HepG2 (cell line): Measurements from ENCODE around the gene NDUFS7. TPM values are rescaled to one million over a fixed set of nuclear protein-coding genes. Genes with fewer than 3 reads are reported as not detected.
A peak's percentile ranks its signal among the peaks of the same experiment; 100 is the strongest.

ENCODE experiments used
- CC2D1A ChIP-seq: sonication (generic); formaldehyde crosslinking; IDR thresholded peaks from 2 replicates; pipeline ENCODE4 v1.8.1; 2023; ENCODE audit warnings: mild to moderate bottlenecking, missing genetic modification reagents
- DRAP1 ChIP-seq: IDR thresholded peaks from 2 replicates; pipeline ENCODE4 v1.6.1; 2016; ENCODE audit warnings: missing genetic modification reagents, missing compliant biosample characterization
- HNF4G ChIP-seq, 2 experiments: sonication (generic) in 1 of 2; formaldehyde crosslinking in 1 of 2; IDR thresholded peaks; 2 replicates each; pipeline versions ENCODE4 v1.4.0 to v1.6.1; 2011 to 2020; ENCODE audit warnings: borderline replicate concordance in 2 of 2, low read depth in 2 of 2, mild to moderate bottlenecking in 2 of 2, low read length in 1 of 2, missing genetic modification reagents in 1 of 2, moderate library complexity in 1 of 2
- KLF13 ChIP-seq: sonication (generic); formaldehyde crosslinking; IDR thresholded peaks from 2 replicates; pipeline ENCODE4 v1.4.0; 2020; ENCODE audit warnings: mild to moderate bottlenecking, missing genetic modification reagents
- MEIS2 ChIP-seq: sonication (generic); formaldehyde crosslinking; IDR thresholded peaks from 2 replicates; pipeline ENCODE4 v1.9.0; 2021; ENCODE audit warnings: mild to moderate bottlenecking, missing genetic modification reagents
- NR2C2 ChIP-seq: sonication (generic); formaldehyde crosslinking; IDR thresholded peaks from 2 replicates; pipeline ENCODE4 v1.4.0; 2020; ENCODE audit warnings: missing genetic modification reagents, mild to moderate bottlenecking, moderate library complexity, borderline replicate concordance
- PHF20 ChIP-seq: sonication (generic); formaldehyde crosslinking; IDR thresholded peaks from 2 replicates; pipeline ENCODE4 v1.5.0; 2020; ENCODE audit warnings: mild to moderate bottlenecking, missing genetic modification reagents
- SALL1 ChIP-seq: sonication (generic); formaldehyde crosslinking; IDR thresholded peaks from 2 replicates; pipeline ENCODE4 v1.8.0; 2022; ENCODE audit warnings: mild to moderate bottlenecking, missing genetic modification reagents
- SNAPC4 ChIP-seq: sonication (generic); formaldehyde crosslinking; IDR thresholded peaks from 2 replicates; pipeline ENCODE4 v1.4.0; 2020; ENCODE audit warnings: mild to moderate bottlenecking, missing genetic modification reagents
- SSRP1 ChIP-seq: IDR thresholded peaks from 2 replicates; pipeline ENCODE4 v1.6.1; 2016; ENCODE audit warnings: control low read depth
- THYN1 ChIP-seq: sonication (generic); formaldehyde crosslinking; IDR thresholded peaks from 2 replicates; pipeline ENCODE4 v1.8.1; 2023; ENCODE audit warnings: low read depth, mild to moderate bottlenecking, moderate library complexity, missing genetic modification reagents, borderline replicate concordance
- ZBTB20 ChIP-seq: sonication (generic); formaldehyde crosslinking; IDR thresholded peaks from 2 replicates; pipeline ENCODE4 v1.8.1; 2023; ENCODE audit warnings: missing genetic modification reagents, low read depth, mild to moderate bottlenecking, borderline replicate concordance
- ZBTB3 ChIP-seq: sonication (generic); formaldehyde crosslinking; IDR thresholded peaks from 2 replicates; pipeline ENCODE4 v1.4.0; 2020; ENCODE audit warnings: low read depth, mild to moderate bottlenecking, moderate library complexity, missing genetic modification reagents, borderline replicate concordance
- ZBTB33 ChIP-seq: sonication (generic); formaldehyde crosslinking; IDR thresholded peaks from 2 replicates; pipeline ENCODE4 v1.4.0; 2020; ENCODE audit warnings: missing genetic modification reagents
- ZBTB38 ChIP-seq: sonication (generic); formaldehyde crosslinking; IDR thresholded peaks from 2 replicates; pipeline ENCODE4 v1.5.1; 2020; ENCODE audit warnings: mild to moderate bottlenecking, missing genetic modification reagents
- ZNF143 ChIP-seq: sonication (generic); formaldehyde crosslinking; IDR thresholded peaks from 2 replicates; pipeline ENCODE4 v1.4.0; 2020; ENCODE audit warnings: missing genetic modification reagents
- ZNF3 ChIP-seq: IDR thresholded peaks from 2 replicates; pipeline ENCODE4 v1.7.0; 2017; ENCODE audit warnings: inconsistent platforms
- ZNF510 ChIP-seq: sonication (generic); formaldehyde crosslinking; IDR thresholded peaks from 2 replicates; pipeline ENCODE4 v1.4.0; 2020; ENCODE audit warnings: low read depth, mild to moderate bottlenecking, missing genetic modification reagents
- ZNF570 ChIP-seq: sonication (generic); formaldehyde crosslinking; IDR thresholded peaks from 2 replicates; pipeline ENCODE4 v1.4.0; 2020; ENCODE audit warnings: mild to moderate bottlenecking, missing genetic modification reagents, borderline replicate concordance
- ZNF768 ChIP-seq: sonication (generic); formaldehyde crosslinking; IDR thresholded peaks from 2 replicates; pipeline ENCODE4 v1.4.0; 2020; ENCODE audit warnings: missing genetic modification reagents
- ZNF776 ChIP-seq: sonication (generic); formaldehyde crosslinking; IDR thresholded peaks from 2 replicates; pipeline ENCODE4 v1.4.0; 2020; ENCODE audit warnings: mild to moderate bottlenecking, missing genetic modification reagents
- ZNF879 ChIP-seq: sonication (generic); formaldehyde crosslinking; IDR thresholded peaks from 2 replicates; pipeline ENCODE4 v1.8.1; 2023; ENCODE audit warnings: missing genetic modification reagents
- polyA plus RNA-seq, 8 experiments: library from polyadenylated mRNA; depleted of rRNA in 3 of 8; stranded (reverse) in 7 of 8; unstranded in 1 of 8; fragments of >200 nt; fragmentation: Illumina TruSeq in 4 of 8; extraction: Trizol in 4 of 8; gene quantifications; 2 replicates each; pipeline versions ENCODE4 v1.2.1 to v1.2.3, GENCODE V29; 2011 to 2016; ENCODE audit warnings: low read depth in 4 of 8, missing spikeins in 1 of 8, mixed read lengths in 1 of 8; ENCODE audit not compliant: insufficient read depth in 1 of 8
- total RNA-seq, 5 experiments: library from RNA; depleted of rRNA; stranded (reverse); fragments of >200 nt; fragmentation: Illumina TruSeq; extraction: Trizol; gene quantifications; 2 replicates each; pipeline ENCODE4 v1.2.3, GENCODE V29; 2016; ENCODE audit warnings: low read depth in 1 of 5

Gene NDUFS7
- total and polyA plus RNA-seq, 2 of the 13 experiments (the other 11 are each of a cell fraction or from before 2014, with no cell fraction given) = 34.3 to 66.9 TPM

- TF ChIP-seq SNAPC4 (CRISPR knock-in tag) = no peak
- no peak for TF ChIP-seq ZBTB20
- TF ChIP-seq ZNF768 (CRISPR knock-in tag) = no peak
- peak; percentile 98 for TF ChIP-seq ZBTB38 (CRISPR knock-in tag)
- TF ChIP-seq MEIS2 = no peak
- TF ChIP-seq ZBTB33 = peak; percentile 90
- TF ChIP-seq PHF20 (CRISPR knock-in tag) = no peak
- no peak for TF ChIP-seq ZNF879 (CRISPR knock-in tag)
- TF ChIP-seq HNF4G (IDR thresholded peaks at IDR 0.05; ENCODE audit: borderline replicate concordance, low read depth, low read length) = peak; percentile 16; the same call in 1 of the 2 replicates
- no peak for TF ChIP-seq HNF4G (CRISPR knock-in tag; IDR thresholded peaks at IDR 0.05; ENCODE audit: borderline replicate concordance, low read depth)
- TF ChIP-seq ZNF510 = no peak
- no peak for TF ChIP-seq ZNF776 (CRISPR knock-in tag)
- TF ChIP-seq SSRP1 = no peak
- 0 out of 2 replicates have a peak, but pooled peaks have one; percentile 1 for TF ChIP-seq NR2C2
- no peak for TF ChIP-seq DRAP1 (CRISPR knock-in tag)
- TF ChIP-seq ZNF570 (CRISPR knock-in tag) = no peak
- no peak for TF ChIP-seq ZNF143 (CRISPR knock-in tag)
- no peak for TF ChIP-seq SALL1 (CRISPR knock-in tag)
- no peak for TF ChIP-seq THYN1
- no peak for TF ChIP-seq ZNF3 (CRISPR knock-in tag)
- TF ChIP-seq CC2D1A (CRISPR knock-in tag) = no peak
- TF ChIP-seq ZBTB3 (CRISPR knock-in tag) = 0 out of 2 replicates have a peak, but pooled peaks have one; percentile 21
- TF ChIP-seq KLF13 (CRISPR knock-in tag) = no peak
These were observed 39.9 kb downstream of the NDUFS7 start (continued) for GRCh38 chr19:1423436-1424191.
